Sigmoid colon (tissue), 4 donors: ENCODE data around the gene SIK3.

Experiments
- CTCF ChIP-seq, 4 experiments: fragments of 450-650 bp in 3 of 4; fragments of 200-600 bp in 1 of 4; IDR thresholded peaks; one replicate each; pipeline ENCODE4 v1.5.1; 2016 to 2019; ENCODE audit warnings: antibody characterized with exemption in 4 of 4, mild to moderate bottlenecking in 3 of 4, moderate library complexity in 2 of 4
- POLR2AphosphoS5 ChIP-seq, 4 donors: sonication (generic); formaldehyde crosslinking; IDR thresholded peaks; one replicate each; pipeline ENCODE4 v1.6.1; 2017; ENCODE audit warnings: antibody characterized with exemption in 4 of 4

GRCh38 chr11:116901964-116902688, 196.1 kb downstream of the SIK3 start:
- TF ChIP-seq POLR2AphosphoS5 (IDR thresholded peaks at IDR 0.05) (no peak), CTCF (IDR thresholded peaks at IDR 0.05) (no peak)
